ENCODE data around the gene ALG1. TPM values are rescaled to one million over a fixed set of nuclear protein-coding genes. Genes with fewer than 3 reads are reported as not detected.
A peak's percentile ranks its signal among the peaks of the same experiment; 100 is the strongest.

ALG1 gene, protein sequence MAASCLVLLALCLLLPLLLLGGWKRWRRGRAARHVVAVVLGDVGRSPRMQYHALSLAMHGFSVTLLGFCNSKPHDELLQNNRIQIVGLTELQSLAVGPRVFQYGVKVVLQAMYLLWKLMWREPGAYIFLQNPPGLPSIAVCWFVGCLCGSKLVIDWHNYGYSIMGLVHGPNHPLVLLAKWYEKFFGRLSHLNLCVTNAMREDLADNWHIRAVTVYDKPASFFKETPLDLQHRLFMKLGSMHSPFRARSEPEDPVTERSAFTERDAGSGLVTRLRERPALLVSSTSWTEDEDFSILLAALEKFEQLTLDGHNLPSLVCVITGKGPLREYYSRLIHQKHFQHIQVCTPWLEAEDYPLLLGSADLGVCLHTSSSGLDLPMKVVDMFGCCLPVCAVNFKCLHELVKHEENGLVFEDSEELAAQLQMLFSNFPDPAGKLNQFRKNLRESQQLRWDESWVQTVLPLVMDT
- 33.2 and 75.0 TPM in 2 replicates for total RNA-seq (2014; rRNA removed)
- 25.6 TPM for polyA plus RNA-seq (2012)

DNA sequence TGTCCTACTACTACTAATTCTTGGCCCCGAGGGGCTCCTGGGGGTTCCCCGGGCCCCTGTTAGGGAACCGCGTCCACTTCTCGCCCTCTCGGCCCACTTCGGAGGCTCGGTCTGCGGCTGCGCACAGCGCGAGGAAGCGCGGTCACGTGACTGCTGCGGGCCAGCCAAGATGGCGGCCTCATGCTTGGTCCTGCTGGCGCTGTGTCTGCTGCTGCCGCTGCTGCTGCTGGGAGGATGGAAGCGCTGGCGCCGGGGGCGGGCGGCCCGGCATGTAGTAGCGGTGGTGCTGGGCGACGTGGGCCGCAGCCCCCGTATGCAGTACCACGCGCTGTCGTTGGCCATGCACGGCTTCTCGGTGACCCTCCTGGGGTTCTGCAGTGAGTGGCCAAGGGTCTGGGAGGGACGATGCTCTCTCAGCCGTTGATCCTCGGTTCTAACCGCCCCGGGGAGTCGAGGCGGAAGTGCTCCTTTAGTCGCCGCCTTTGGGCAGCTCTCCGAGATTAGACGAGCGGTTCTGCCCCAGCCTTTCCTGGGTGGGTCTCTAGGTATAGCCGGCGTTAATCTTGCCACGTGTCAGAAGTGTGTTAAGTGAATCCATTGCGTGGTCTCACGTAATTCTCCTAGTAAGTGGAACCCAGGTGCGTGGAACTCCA lies at the start of gene ALG1:
TSS of gene ALG1 (plus strand) at position 163 of the 653 bp plus-strand sequence. CDS start at position 170, 7 bp downstream.
- DNase-seq (ENCODE audit: low read depth), result peak; percentile 81

DNA sequence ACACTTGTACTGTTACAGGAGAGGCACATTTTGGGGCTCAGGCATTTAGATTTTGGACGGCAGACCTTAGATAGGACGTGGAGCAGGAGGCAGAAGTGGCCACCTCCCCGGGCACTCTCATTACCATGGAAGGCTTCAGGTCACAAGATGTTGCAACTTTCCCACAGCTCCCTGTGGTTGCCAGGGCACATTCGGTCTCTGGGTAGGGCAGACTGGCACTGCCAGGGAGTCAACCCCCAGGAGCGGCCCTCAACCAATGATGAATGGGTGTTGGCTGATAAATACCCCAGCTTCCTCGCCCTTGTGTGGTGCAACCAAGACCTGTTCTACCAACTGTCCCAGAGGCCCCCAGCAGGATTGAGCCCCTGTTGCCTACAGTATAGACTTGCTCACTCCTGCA lies 49.1 kb upstream of the ALG1 start:
- DNase-seq (ENCODE audit: low read depth), result no peak

DNA sequence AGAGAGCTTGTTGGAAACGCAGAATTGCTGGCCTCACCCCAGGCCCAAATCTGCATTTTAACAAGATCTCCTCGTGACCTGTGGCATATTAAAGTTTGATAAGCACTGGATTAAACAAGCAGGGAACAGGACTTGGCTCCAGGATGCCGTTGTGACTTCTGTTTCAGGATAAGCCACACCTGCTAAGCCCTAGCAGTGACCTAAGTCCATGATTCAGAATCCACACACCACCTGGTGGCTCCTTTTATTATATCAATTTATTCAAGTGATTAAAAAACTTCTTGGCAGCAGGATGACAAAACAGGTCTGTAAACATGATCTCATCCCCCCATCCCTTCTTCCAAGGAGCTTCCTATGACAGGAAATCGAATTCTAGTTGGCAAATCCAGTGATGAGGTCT lies 47.0 kb upstream of the ALG1 start:
- DNase-seq (ENCODE audit: low read depth), result peak; percentile 26

DNA sequence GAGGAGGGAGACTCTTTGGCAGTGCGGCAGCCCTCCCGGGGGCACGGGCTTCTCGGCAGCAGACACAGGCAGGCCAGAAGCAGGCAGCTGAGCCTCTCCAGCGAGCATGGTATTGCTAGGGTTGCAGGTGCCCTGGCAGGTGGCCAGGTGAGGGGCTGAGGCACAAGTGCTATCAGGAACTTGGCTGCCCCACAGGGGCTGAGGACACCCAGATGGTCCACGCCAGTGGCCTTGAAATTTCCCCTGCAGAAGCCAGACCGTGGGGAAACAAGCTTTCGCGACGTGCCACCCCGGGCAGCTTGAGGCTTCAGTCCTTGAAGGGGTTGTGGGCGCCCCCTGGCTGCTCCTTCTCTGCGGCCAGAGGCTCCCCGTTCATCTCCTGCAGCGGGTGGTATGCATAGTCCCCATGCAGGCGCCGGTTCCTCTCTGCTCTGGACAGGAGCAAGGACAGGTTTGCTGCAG lies 46.4 kb upstream of the ALG1 start:
- no peak for DNase-seq (ENCODE audit: low read depth)

DNA sequence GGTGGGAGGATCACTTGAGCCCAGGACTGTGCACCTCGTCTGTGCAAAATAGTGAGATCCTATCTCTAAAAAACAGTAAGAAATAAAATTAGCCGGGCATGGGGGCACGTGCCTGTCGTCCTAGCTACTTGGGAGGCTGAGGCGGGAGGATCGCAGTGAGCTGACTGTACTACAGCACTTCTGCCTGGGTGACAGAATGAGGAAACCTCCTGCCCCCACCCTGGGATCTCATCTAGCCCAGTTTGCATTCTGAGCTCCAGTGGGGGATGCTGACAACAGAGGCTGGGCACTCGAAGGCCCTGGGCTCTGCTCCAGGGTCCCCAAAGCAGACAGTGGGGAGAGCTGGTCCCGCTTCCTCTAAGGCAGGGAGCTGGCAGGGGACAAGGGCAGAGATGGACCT lies 45.0 kb upstream of the ALG1 start:
- no peak for DNase-seq (ENCODE audit: low read depth)

DNA sequence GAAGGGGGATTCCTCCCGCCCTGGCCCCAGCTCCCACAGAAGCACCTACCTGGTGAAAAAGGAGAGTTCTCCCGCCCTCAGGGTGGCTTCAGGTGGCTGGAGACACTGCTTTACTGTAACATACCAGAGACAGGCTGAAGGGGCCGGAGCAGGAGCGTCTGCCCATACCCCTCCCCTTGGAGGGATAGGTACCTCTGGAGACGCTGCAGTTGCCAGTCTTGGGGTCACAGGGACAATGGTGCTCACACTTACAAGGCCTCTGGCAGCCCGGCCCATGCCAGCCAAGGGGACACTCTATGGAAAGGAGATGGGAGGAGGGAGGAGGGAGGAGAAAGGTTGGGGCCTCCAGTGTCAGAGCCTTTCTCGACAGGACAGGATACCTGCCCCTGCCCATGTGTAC lies 44.6 kb upstream of the ALG1 start:
- DNase-seq (ENCODE audit: low read depth), result no peak

DNA sequence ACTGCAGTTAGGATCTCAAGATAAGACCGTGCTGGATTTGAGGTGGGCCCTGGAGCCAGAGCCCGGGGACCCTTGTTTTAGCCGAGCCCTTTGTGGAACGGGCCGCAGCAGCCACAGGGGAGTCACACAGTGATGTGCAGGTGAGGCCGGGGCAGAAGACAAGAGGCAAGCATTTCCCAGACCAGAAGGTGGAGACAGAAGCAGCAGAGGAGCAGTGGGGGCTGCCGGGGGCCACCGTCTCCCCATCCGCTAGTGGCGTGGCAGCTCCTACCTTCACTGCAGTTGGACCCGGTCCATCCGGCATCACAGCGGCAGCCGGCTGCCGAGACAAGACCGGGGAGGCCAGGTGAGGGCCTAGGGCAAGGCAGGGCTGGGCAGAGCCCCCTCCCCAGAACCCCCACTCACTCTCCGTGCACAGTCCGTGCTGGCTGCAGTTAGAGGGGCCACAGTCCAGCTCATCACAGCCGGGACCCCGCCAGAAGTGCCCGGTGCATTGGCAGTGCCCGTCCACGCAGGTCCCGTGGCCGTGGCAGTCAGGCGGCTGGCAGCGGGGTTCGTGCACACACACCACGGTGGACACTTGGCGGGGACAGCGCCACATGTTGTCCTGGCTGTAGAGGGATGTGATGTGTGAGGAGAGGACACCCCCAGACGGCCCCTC lies 43.9 kb upstream of the ALG1 start:
- no peak for DNase-seq (ENCODE audit: low read depth)

DNA sequence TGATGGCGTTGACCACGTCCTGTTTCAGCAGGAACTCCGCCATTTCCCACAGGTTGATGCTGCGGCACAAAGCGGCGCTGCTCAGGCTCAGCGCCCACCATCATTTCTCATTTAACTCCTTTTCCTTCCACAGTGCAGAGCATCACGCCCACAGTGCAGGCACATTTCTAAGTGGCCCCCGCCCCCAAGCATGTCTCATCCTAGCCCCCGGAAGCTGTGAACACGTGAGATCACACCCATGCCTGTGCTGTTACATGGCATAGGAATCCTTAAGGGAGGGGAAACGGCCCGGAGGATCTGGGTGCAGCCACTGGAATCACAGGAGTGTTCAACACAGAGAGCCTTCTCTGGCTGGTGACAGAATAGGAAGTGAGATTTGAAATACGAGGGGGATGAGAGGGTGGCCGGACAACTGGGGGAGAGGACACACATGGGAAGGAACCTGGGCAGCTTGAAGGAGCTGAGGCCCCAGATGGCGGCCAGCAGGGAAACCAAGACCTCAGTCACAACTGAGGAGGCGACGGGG lies 42.6 kb upstream of the ALG1 start:
- no peak for DNase-seq (ENCODE audit: low read depth)

DNA sequence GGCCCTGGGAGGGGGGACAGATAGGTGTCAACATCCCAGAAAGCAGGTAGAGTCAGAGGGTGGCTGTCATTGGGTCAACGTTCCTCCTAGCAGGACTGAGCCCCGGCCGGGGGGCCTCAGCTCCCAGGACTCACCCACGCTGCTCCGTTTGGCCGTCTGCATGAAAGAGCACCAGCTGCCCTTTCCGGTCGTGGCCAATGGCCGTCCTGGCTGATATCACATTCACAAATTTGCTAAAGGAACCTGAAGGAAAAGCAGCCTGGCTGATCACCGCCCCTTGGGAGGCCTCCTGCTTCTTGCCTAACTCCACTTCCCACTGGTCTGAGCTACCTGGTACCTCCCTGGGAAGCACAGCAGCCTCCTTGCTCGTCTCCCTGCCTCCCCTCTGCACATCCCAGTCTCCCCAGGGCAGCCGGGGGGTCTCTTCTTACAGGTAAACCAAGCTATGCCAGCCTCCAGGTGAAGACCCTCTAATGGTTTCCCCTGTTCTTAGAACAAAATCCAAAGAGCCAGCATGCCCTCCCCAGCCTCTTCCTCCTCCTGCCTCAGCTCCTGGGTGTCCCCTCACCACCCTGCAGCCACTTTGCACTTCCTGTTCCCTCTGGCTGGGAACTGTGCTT lies 41.3 kb upstream of the ALG1 start:
- DNase-seq (ENCODE audit: low read depth), result no peak

DNA sequence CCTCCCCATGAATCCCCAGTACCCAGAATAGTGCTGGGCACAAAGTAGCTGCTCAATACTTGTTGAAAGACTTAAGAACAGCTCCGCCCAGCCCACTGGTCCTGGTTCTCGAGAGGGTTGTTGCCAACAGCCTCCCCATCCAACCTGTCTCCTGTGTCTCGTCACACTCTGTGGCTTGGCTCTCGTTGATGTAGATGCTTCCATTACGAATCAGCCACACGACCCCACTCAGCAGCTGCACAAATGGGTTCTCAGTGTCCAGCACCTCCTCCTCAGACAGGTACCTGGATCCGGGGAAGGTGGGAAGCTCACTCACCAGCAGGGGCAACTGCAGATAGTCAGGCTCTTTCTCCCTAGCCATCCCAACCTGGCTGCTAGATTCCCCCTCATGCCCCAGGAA lies 40.0 kb upstream of the ALG1 start:
- DNase-seq (ENCODE audit: low read depth), result no peak

DNA sequence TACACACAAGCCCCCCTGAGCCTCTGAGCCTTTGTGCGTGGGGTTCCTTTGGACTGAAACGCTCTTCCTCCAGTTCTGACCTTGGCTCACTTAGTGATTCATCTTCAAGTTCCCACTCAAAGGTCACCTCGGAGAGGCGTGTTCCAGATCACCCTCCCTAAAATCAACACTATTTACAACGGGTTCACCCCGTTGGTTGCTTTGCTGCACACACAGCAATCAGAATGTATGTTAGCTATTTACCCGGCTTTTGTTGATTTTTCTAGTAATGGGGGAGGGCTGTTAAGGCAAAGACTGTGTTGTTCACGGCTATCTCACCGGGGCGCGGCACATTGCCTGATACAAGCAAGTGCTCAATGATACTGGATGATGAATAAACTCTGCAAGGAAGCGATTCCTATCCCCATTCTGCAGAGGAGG lies 38.9 kb upstream of the ALG1 start:
- DNase-seq (ENCODE audit: low read depth), result no peak

DNA sequence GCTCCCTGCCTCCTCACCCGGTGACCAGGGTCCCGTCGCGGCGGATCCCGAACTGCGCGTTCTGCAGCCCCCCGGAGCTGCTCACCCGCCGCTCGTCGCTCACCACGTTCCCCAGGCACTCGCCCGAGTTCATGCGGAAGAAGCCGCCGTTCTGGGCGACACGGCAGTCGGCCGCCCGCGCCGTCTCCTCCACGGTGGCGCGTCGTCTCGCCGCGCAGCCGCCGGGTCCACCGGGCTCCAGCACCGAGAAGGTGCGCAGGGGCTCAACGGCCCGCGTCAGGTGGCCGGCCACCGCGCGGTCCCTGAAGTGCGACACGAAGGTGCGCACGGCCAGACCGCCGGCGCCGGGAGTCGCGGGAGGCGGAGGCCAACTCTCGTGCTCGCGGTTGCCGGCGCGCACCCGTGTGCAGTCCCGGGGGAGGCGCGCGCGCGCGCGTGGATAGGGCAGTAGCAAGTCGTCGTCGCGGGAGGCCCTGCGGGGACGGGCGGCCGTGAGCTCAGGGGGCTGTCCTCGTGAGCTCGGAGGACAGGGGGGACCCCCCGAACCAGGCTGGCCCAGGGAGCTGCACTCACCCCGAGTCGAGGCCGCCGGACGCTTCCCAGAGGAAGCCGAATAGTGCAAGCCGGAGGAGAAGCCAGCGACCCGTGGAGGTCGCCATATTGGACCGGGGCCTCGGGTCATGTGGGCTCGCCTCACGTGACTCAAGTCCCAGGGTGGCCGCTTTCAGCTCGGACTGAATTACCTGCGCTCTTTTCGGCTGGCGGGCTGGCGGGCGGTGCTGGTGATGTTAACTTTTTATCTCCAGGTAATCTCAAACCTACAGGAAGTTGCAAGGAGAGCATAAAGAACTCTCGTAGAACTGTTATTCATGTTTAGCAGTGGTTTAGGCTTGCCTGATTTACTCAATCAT lies 38.1 kb upstream of the ALG1 start, which contains the start of gene NAGPA:
TSS of gene NAGPA (minus strand) at position 680 of the 911 bp plus-strand sequence. CDS start at position 659, 21 bp downstream.
- DNase-seq (ENCODE audit: low read depth), result peak; percentile 75

DNA sequence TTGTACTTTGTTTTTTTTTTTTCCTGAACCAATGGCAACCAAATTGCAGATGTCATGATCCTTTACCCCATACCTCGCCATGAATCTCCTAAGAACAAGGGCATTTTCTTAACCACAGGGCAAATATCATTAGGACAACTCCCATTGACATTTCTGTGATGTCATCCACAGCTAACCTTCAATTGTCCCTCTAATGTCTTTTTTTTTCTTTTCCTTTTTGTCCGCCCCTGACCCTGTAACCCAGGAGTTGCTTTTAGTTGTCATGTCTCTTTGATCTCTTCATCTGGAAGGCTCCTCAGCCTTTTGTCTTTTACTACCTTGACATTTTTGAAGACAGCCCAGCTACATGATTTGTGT lies 37.5 kb upstream of the ALG1 start:
- no peak for DNase-seq (ENCODE audit: low read depth)

DNA sequence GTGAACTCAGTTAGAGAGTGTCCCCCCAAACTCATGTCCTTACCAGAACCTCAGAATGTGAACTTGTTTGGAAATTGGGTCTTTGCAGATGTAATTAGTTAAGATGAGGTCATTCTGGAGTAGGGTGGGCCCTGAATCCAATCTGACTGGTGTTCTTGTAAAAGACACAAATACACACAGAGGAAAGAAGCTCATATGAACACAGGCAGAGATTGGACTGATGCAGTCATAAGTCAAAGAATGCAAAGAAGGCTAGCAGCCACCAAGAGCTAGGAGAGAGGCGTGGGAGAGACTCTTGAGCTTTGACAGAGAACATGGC lies 35.8 kb upstream of the ALG1 start:
- no peak for DNase-seq (ENCODE audit: low read depth)

DNA sequence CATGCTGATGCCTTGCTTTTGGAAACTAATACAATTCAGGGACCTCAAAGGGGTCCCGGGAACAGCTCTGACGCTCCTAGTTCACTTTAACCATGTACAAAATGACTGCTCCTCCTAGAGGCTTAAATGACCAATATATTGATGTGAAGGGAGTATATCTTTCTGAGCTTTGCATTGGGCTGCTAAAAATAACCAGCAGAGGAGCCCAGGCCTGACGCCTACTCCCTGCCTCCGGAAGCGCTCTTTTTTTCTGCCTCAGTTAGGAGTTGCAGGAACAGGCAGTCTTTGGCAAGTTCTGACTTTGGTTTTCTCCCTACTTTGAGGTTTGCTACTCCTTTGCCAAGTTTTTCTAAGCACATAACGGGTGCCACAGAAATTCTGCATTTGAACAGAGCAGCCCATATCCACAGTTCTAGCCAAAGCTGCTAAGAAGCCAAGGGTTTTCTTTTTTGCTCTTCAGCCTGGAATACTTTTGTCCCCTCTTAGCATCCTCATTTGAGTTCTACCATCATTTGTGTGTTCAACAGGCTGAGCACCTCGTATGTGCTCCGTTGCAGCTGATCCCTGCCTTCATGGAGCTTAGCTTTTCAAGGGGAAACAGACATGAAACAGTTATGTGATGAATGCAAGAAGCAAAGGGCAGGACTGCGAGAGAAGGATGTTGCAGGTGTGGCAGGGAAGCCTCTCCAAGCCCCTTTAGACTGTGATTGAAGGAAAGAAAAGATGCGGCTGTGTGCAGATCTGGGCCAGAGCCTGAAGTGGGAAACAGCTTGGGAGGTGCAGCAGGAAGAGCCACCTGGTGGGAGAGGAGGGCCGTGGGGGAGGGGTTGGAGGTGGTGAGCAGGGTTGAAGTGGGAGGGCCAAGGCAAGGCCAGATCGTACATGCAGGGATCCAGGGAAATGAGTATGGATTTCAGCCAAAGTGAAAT lies 35.2 kb upstream of the ALG1 start:
- no peak for DNase-seq (ENCODE audit: low read depth)

DNA sequence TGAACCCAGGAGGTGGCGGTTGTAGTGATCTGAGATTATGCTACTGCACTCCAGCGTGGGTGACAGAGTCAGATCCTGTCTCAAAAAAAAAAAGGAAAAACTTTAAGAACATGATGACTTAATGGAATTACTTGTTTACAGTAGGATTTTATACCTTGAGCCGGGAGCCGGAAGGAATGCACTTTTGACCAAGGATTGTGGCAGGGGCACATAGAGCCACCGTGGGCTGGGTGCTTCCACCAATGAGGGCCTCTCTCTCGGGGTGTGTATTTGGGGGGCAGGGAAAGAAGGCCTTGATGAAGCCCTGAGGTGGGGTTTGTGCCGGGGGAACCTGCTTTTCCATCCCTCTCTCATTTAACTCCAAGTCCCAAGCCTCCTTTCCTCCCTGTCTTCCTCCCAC lies 31.2 kb upstream of the ALG1 start:
- DNase-seq (ENCODE audit: low read depth), result no peak

DNA sequence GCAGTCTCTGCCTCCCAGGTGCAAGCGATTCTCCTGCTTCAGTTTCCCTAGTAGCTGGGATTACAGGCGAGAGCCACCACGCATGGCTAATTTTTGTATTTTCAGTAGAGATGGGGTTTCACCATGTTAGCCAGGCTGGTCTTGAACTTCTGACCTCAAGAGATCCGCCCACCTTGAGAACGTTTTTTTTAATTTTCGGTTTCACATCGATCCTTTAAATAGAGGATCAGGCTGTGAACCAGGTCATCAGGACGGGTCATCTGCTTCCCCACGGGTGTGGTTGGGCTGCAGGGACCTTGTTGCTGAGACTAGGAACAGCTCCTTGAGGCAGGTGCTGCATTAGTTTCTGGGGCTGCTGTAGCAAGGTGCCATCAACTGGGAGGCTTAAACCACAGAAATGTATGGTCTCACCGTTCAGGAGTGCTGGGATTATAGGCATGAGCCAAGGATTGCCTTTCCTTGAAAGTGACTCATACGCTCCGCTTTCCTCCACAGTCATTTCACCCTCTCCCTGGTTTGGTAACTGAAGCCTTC lies 30.0 kb upstream of the ALG1 start:
- peak; percentile 43 for DNase-seq (ENCODE audit: low read depth)

DNA sequence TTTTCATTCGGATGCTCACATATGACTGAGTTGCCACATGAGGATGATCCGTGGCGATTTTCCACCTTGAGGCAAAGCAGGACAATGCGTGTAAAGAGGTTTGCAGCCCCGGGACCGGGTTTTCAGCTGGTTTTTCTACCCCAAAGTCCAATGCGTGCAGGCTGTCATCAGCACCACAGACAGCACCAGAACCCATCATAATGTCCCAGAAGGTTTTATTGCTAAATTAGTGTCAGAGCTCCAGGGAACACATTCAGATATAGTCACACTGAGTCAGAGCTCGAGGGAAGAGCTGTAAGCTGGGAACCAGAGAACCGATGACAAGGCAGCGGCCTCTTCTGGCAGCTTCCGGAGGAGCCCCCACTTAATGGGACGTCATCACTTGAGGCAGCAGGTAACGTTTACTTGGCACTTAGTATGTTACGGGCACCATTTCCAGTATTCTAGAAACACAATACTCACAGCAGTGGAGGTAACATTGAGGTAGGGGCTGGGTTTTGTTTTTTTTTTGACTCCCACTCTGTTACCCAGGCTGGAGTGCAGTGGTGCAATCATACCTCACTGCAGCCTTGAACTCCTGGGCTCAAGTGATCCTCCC lies 29.0 kb upstream of the ALG1 start:
- DNase-seq (ENCODE audit: low read depth), result peak; percentile 41

DNA sequence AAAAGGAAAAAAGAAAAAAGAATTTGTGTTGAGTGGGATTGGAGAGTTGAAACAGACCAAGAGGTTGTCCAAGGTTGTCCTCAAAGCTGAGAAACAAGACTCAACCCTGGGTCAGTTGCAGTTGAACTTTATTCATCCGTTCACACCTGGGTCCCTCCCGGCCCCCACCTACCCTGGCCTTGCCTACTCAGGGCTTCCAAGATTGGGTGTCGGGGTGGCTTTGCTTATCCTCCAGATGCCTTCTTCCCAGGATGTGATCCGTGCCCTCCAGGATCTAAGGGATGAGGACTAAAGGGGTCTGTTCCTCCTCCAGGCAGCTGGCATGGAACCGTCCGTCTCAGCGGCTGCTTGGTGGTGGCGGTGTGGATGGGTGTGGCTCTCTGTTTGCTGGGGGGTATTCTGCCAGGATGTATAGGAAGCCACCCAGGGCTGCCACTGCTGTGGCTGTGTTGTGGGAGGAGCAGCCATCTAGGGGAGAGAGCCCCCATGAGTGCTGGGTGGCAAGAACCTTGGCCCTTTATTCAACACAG lies 27.6 kb upstream of the ALG1 start:
- DNase-seq (ENCODE audit: low read depth), result no peak

All from LHCN-M2 (cell line).